NB4 (cell line): ENCODE results near the gene CDC14B.

ENCODE experiments used
- CTCF ChIP-seq: IDR thresholded peaks from one replicate; pipeline ENCODE4 v1.5.1; 2012; ENCODE audit warnings: low read depth, low read length
- MAX ChIP-seq: IDR thresholded peaks from 2 replicates; pipeline ENCODE4 v1.6.1; 2011; ENCODE audit warnings: low read depth, low read length
- MYC ChIP-seq: IDR thresholded peaks from 2 replicates; pipeline ENCODE4 v1.6.1; 2011; ENCODE audit warnings: low read depth, low read length
- POLR2A ChIP-seq: IDR thresholded peaks from 2 replicates; pipeline ENCODE4 v1.6.1; 2011; ENCODE audit warnings: mild to moderate bottlenecking; ENCODE audit not compliant: insufficient read length; ENCODE audit errors: extremely low read depth

GRCh38 chr9:96467784-96468183 is 151.9 kb downstream of the CDC14B start:
- TF ChIP-seq CTCF (no peak), MYC (no peak), POLR2A (no peak), MAX (no peak)
